ENCODE results near the gene EIF5B. TPM values are rescaled to one million over a fixed set of nuclear protein-coding genes. Genes with fewer than 3 reads are reported as not detected.

EIF5B gene
- total RNA-seq, 1 donor from 2014 or later, result 16.2 TPM

Other genes starting within 250 kb of the EIF5B start
- gene C2orf15, start 195.7 kb upstream of the EIF5B start, total RNA-seq, result 3.7 TPM
- gene TSGA10, start 182.4 kb upstream of the EIF5B start, total RNA-seq, result 21.1 TPM
- 11.5 TPM for gene LIPT1, start 182.4 kb upstream of the EIF5B start, total RNA-seq
- 20.0 TPM for gene MITD1, start 156.3 kb upstream of the EIF5B start, total RNA-seq
- 77.8 TPM for gene MRPL30, start 156.2 kb upstream of the EIF5B start, total RNA-seq
- gene LYG2, start 81.7 kb upstream of the EIF5B start, total RNA-seq, result not detected
- 0.47 TPM for gene LYG1, start 36.2 kb upstream of the EIF5B start, total RNA-seq
- 55.1 TPM for gene TXNDC9, start 1.1 kb upstream of the EIF5B start, total RNA-seq
- gene REV1, start 152.6 kb downstream of the EIF5B start, total RNA-seq, result 122 TPM